Gastrocnemius medialis (tissue), 4 donors: ENCODE results near the gene KIF13A. TPM values are rescaled to one million over a fixed set of nuclear protein-coding genes. Genes with fewer than 3 reads are reported as not detected.

Experiments
- ATAC-seq, 2 donors: fragments of 150-250 bp; one replicate each; pipeline ENCODE4 v1.9.1; 2016
- DNase-seq, 2 donors: peaks; one replicate each; pipeline ENCODE4 v3.0.0-alpha.2; 2019
- H3K27ac ChIP-seq, 4 donors: fragments of 200-600 bp; sonication (generic); 1 replicate in 1 of 4; 2 replicates in 3 of 4; pipeline ENCODE4 v1.5.1; 2016 to 2018; ENCODE audit warnings: mild to moderate bottlenecking in 2 of 4, moderate library complexity in 1 of 4
- H3K27me3 ChIP-seq, 3 donors: fragments of 200-600 bp; sonication (generic) in 2 of 3; 1 replicate in 1 of 3; 2 replicates in 2 of 3; pipeline versions ENCODE4 v1.5.1 to v1.6.0; 2016 to 2019; ENCODE audit warnings: mild to moderate bottlenecking in 1 of 3, moderate library complexity in 1 of 3
- H3K36me3 ChIP-seq, 2 donors: fragments of 200-600 bp; sonication (generic) in 1 of 2; one replicate each; pipeline ENCODE4 v1.5.1; 2017 to 2018
- H3K4me1 ChIP-seq, 2 donors: fragments of 200-600 bp; sonication (generic) in 1 of 2; one replicate each; pipeline ENCODE4 v1.5.1; 2016 to 2017; ENCODE audit warnings: mild to moderate bottlenecking in 2 of 2
- H3K4me3 ChIP-seq, 4 donors: fragments of 200-600 bp; sonication (generic) in 3 of 4; 1 replicate in 1 of 4; 2 replicates in 3 of 4; pipeline ENCODE4 v1.5.1; 2016 to 2019; ENCODE audit warnings: mild to moderate bottlenecking in 2 of 4
- H3K9me3 ChIP-seq, 3 donors: fragments of 200-600 bp; sonication (generic) in 2 of 3; 1 replicate in 1 of 3; 2 replicates in 2 of 3; pipeline ENCODE4 v1.5.1; 2016 to 2019
- CTCF ChIP-seq, 5 experiments: fragments of 450-650 bp in 3 of 5; fragments of 200-600 bp in 2 of 5; sonication (generic) in 2 of 5; IDR thresholded peaks in 4 of 5; conservative IDR thresholded peaks in 1 of 5; 1 replicate in 4 of 5; 2 replicates in 1 of 5; pipeline ENCODE4 v1.5.1; 2016 to 2019; ENCODE audit warnings: antibody characterized with exemption in 5 of 5, mild to moderate bottlenecking in 3 of 5, moderate library complexity in 3 of 5
- POLR2A ChIP-seq, 2 donors: fragments of 450-650 bp; IDR thresholded peaks; one replicate each; pipeline ENCODE4 v1.6.1; 2017; ENCODE audit warnings: antibody characterized with exemption in 2 of 2, mild to moderate bottlenecking in 2 of 2, moderate library complexity in 2 of 2
- in situ Hi-C, 4 donors: fragments of 200-750 bp; cut with MboI; loops; one replicate each; pipeline versions ENCODE4 v1.15.0 to v1.8.0; 2017; ENCODE audit warnings: low sequenced_read_pairs in 4 of 4
- intact Hi-C: fragments of 100-400 bp; cut with DNase I; formaldehyde crosslinking; loops from one replicate; pipeline ENCODE4 v1.15.1; 2023; ENCODE audit warnings: low total_unique reads
- total RNA-seq, 4 donors: library from RNA; depleted of rRNA; stranded (reverse); fragments of >200 nt; gene quantifications; one replicate each; pipeline versions ENCODE4 v1.1.0 to v1.2.3, GENCODE V29; 2016

The KIF13A gene
- total RNA-seq, 4 donors from 2014 or later = 47.4 to 72.9 (median 63.8) TPM

- no peak overlapping the region for H3K27ac ChIP-seq
- DNase-seq (no peak), ATAC-seq (no peak)
- intact Hi-C loops = no loop called here
- H3K27me3 ChIP-seq = no peaks in the 10 kb centered on the region
- H3K4me1 ChIP-seq = no peaks in the 10 kb centered on the region
- TF ChIP-seq CTCF (IDR thresholded peaks at IDR 0.05 in 4 of 5, conservative IDR thresholded peaks at IDR 0.05 in 1 of 5) = no peak
- TF ChIP-seq POLR2A (IDR thresholded peaks at IDR 0.05) = no peak
- H3K4me3 ChIP-seq = no peak overlapping the region
- H3K9me3 ChIP-seq = no peaks in the 10 kb centered on the region
- in situ Hi-C loops = loop anchor here in 2 of 4 donors (10.0 to 25.0 kb wide), 2 partner anchors 119 to 133 kb away; no protein-coding TSS in a partner anchor
- H3K36me3 ChIP-seq = no peaks in the 10 kb centered on the region
These were observed 8.0 kb upstream of the KIF13A start for GRCh38 chr6:17995414-17995813.

- DNase-seq (no peak), ATAC-seq (no peak)
- in situ Hi-C loops (loop anchor here in 2 of 4 donors (10.0 to 25.0 kb wide), 2 partner anchors 121 to 132 kb away; no protein-coding TSS in a partner anchor), intact Hi-C loops (no loop called here)
- Histone ChIP-seq H3K4me1 (no peaks in the 10 kb centered on the region), H3K4me3 (no peak overlapping the region), H3K27me3 (no peaks in the 10 kb centered on the region), H3K9me3 (no peaks in the 10 kb centered on the region), H3K36me3 (no peaks in the 10 kb centered on the region), H3K27ac (no peak overlapping the region)
- TF ChIP-seq POLR2A (IDR thresholded peaks at IDR 0.05) (no peak), CTCF (IDR thresholded peaks at IDR 0.05 in 4 of 5, conservative IDR thresholded peaks at IDR 0.05 in 1 of 5) (no peak)
These were observed 6.6 kb upstream of the KIF13A start for GRCh38 chr6:17994019-17994418.

GRCh38 chr6:17988422-17988944 lies 1.0 kb upstream of the KIF13A start:
- Histone ChIP-seq H3K4me1 (peaks cover 21 to 36% of the 10 kb centered on the region in 2 donors), H3K9me3 (no peaks in the 10 kb centered on the region), H3K27ac (peak overlapping the region; percentile 91 to 99 (median 94)), H3K27me3 (no peaks in the 10 kb centered on the region), H3K36me3 (no peaks in the 10 kb centered on the region), H3K4me3 (peak overlapping the region; percentile 68 to 89 (median 82))
- in situ Hi-C loops = loop anchor here in 3 of 4 donors (5.0 to 25.0 kb wide), 4 partner anchors 81 to 134 kb away; partner anchors contain the start of gene NHLRC1 (in 1 of the 3)
- TF ChIP-seq POLR2A (IDR thresholded peaks at IDR 0.05) = no peak
- no peak for TF ChIP-seq CTCF (IDR thresholded peaks at IDR 0.05 in 4 of 5, conservative IDR thresholded peaks at IDR 0.05 in 1 of 5)
- peak in 1 of 2 donors; percentile 11 for ATAC-seq
- intact Hi-C loops = loop anchor here (5.0 to 10.0 kb wide), 5 partner anchors 56 to 386 kb away; partner anchors contain the start of genes FAM8A1, KDM1B and TPMT
- no peak for DNase-seq

GRCh38 chr6:17987697-17988421 lies 424 bp upstream of the KIF13A start:
- peak; percentile 55 to 67 for DNase-seq
- H3K27me3 ChIP-seq = no peaks in the 10 kb centered on the region
- in situ Hi-C loops (loop anchor here in 3 of 4 donors (5.0 to 25.0 kb wide), 4 partner anchors 81 to 134 kb away; partner anchors contain the start of gene NHLRC1 (in 1 of the 3)), intact Hi-C loops (loop anchor here (1.0 to 10.0 kb wide), 8 partner anchors 56 to 386 kb away; partner anchors contain the start of genes FAM8A1, KDM1B, NHLRC1 and NUP153)
- H3K4me1 ChIP-seq = peaks cover 22 to 36% of the 10 kb centered on the region in 2 donors
- ATAC-seq = peak; percentile 45 to 63
- H3K4me3 ChIP-seq = peak overlapping the region; percentile 68 to 89 (median 82)
- TF ChIP-seq CTCF (IDR thresholded peaks at IDR 0.05 in 4 of 5, conservative IDR thresholded peaks at IDR 0.05 in 1 of 5) (peak; percentile 21 to 54 (median 45)), POLR2A (IDR thresholded peaks at IDR 0.05) (peak; percentile 63 to 78)
- H3K27ac ChIP-seq = peak overlapping the region; percentile 91 to 99 (median 94)
- H3K36me3 ChIP-seq = no peaks in the 10 kb centered on the region
- H3K9me3 ChIP-seq = no peaks in the 10 kb centered on the region
